Measurements from ENCODE around the gene EMC10. TPM values are rescaled to one million over a fixed set of nuclear protein-coding genes. Genes with fewer than 3 reads are reported as not detected.

The EMC10 gene
- total and polyA plus RNA-seq, 2 experiments from 2014 or later: 35.6 to 160 TPM

DNA sequence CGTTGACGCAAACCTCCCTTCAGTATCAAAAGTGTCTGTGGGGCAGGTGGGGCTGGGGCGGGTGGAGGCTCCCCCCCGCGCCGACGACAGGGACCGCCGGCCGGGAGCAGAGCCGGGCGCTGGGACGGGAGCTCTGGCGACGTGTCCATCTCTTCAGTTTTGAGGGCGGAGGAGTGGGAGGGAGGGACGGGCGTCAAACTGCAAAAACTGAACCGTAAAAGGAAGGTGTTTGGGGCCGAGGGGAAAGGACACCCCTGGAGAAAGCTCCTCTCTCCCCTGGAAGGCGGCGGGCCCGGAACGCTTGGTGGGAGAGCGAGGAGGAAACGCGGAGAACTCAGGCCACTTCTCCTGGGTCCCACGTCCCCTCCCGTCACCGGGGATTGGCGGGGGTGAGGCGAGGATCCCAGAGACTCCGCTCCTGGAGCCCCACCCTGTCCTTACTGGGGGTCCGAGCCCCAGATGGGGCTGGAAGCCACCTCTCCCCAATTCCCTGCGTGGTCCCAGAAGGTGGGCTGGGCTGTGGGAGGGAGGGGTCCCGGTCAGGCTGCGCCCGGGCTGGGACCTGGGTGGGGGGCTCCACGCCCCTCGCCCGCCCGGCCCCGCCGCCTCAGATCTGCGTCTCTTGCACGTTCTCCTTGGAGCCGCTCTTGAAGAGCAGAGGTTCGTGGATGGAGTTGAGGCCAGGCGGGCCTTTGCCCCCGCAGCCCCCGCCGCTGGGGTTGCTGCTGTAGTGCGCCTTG lies 40.8 kb downstream of the EMC10 start:
- Histone ChIP-seq H3K36me3 (replicated peaks; ENCODE audit: insufficient read depth, low read depth) (no peaks in the 10 kb centered on the region), H2AFZ (no peak overlapping the region), H3K4me1 (ENCODE audit: insufficient read depth) (no peaks in the 10 kb centered on the region), H3K9me2 (replicated peaks; ENCODE audit: insufficient read depth) (no peaks in the 10 kb centered on the region), H3K27ac (no peak overlapping the region), H3K27me3 (no peaks in the 10 kb centered on the region), H3K4me2 (no peak overlapping the region), H3K4me3 (no peak overlapping the region), H4K20me1 (ENCODE audit: insufficient read depth, poor library complexity, severe bottlenecking) (no peaks in the 10 kb centered on the region), H3K9me3 (ENCODE audit: low read depth) (no peaks in the 10 kb centered on the region), H3K79me2 (no peaks in the 10 kb centered on the region)
- no peak for DNase-seq (ENCODE audit: low spot score)
- 70% methylated on average over 17 of the region's 53 CpGs for WGBS (ENCODE audit: low lambda C conversion rate, missing lambda C conversion rate)
- TF ChIP-seq EZH2 (IDR thresholded peaks at IDR 0.05; ENCODE audit: borderline replicate concordance): no peak
- TF ChIP-seq, protein P1, sequence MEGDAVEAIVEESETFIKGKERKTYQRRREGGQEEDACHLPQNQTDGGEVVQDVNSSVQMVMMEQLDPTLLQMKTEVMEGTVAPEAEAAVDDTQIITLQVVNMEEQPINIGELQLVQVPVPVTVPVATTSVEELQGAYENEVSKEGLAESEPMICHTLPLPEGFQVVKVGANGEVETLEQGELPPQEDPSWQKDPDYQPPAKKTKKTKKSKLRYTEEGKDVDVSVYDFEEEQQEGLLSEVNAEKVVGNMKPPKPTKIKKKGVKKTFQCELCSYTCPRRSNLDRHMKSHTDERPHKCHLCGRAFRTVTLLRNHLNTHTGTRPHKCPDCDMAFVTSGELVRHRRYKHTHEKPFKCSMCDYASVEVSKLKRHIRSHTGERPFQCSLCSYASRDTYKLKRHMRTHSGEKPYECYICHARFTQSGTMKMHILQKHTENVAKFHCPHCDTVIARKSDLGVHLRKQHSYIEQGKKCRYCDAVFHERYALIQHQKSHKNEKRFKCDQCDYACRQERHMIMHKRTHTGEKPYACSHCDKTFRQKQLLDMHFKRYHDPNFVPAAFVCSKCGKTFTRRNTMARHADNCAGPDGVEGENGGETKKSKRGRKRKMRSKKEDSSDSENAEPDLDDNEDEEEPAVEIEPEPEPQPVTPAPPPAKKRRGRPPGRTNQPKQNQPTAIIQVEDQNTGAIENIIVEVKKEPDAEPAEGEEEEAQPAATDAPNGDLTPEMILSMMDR (IDR thresholded peaks at IDR 0.05; ENCODE audit: poor library complexity): no peak

DNA sequence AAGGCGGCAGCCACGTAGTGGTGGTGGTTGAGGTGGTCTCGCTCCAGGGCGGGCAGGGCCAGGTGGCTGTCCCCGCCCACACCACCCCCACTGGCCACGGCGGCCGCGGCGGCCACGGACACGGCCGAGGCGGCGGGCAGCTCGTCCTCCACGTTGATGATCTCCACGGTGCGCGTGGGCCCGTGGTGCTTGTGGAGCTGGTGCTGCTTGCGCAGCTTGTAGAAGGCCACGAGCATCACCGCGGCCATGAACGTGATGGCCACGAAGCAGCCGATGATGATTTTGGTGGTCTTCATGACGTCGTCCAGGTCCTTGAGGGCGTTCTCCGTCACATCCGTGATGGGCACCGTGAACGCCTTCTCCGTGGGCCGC lies 41.4 kb downstream of the EMC10 start:
- Histone ChIP-seq H2AFZ (no peak overlapping the region), H3K9me3 (ENCODE audit: low read depth) (no peaks in the 10 kb centered on the region), H3K4me3 (no peak overlapping the region), H3K36me3 (replicated peaks; ENCODE audit: insufficient read depth, low read depth) (no peaks in the 10 kb centered on the region), H3K79me2 (no peaks in the 10 kb centered on the region), H3K27me3 (no peaks in the 10 kb centered on the region), H4K20me1 (ENCODE audit: insufficient read depth, poor library complexity, severe bottlenecking) (no peaks in the 10 kb centered on the region), H3K9me2 (replicated peaks; ENCODE audit: insufficient read depth) (no peaks in the 10 kb centered on the region), H3K4me2 (no peak overlapping the region), H3K27ac (no peak overlapping the region), H3K4me1 (ENCODE audit: insufficient read depth) (no peaks in the 10 kb centered on the region)
- TF ChIP-seq, protein P1 (IDR thresholded peaks at IDR 0.05; ENCODE audit: poor library complexity): no peak
- TF ChIP-seq EZH2phosphoT487 (IDR thresholded peaks at IDR 0.05; ENCODE audit: low read depth, severe bottlenecking, unreplicated experiment) (no peak), EZH2 (IDR thresholded peaks at IDR 0.05; ENCODE audit: borderline replicate concordance) (no peak)
- no peak for DNase-seq (ENCODE audit: low spot score)
- 97% methylated on average over 31 of the region's 37 CpGs for WGBS (ENCODE audit: low lambda C conversion rate, missing lambda C conversion rate)

GRCh38 chr19:50518091-50519005 lies 42.0 kb downstream of the EMC10 start:
- no peak for TF ChIP-seq EZH2 (IDR thresholded peaks at IDR 0.05; ENCODE audit: borderline replicate concordance)
- no peaks in the 10 kb centered on the region for H3K4me1 ChIP-seq (ENCODE audit: insufficient read depth)
- 93% methylated on average over 53 of the region's 87 CpGs for WGBS (ENCODE audit: low lambda C conversion rate, missing lambda C conversion rate)
- H3K27ac ChIP-seq: no peak overlapping the region
- H3K4me3 ChIP-seq: no peak overlapping the region
- no peak for DNase-seq (ENCODE audit: low spot score)
- H3K4me2 ChIP-seq: no peak overlapping the region
- no peaks in the 10 kb centered on the region for H3K9me3 ChIP-seq (ENCODE audit: low read depth)
- no peaks in the 10 kb centered on the region for H3K27me3 ChIP-seq
- no peaks in the 10 kb centered on the region for H4K20me1 ChIP-seq (ENCODE audit: insufficient read depth, poor library complexity, severe bottlenecking)
- H3K36me3 ChIP-seq (replicated peaks; ENCODE audit: insufficient read depth, low read depth): no peaks in the 10 kb centered on the region
- H3K79me2 ChIP-seq: no peaks in the 10 kb centered on the region
- H2AFZ ChIP-seq: no peak overlapping the region
- no peaks in the 10 kb centered on the region for H3K9me2 ChIP-seq (replicated peaks; ENCODE audit: insufficient read depth)

GRCh38 chr19:50519006-50519575 lies 42.8 kb downstream of the EMC10 start:
- no peaks in the 10 kb centered on the region for H3K9me2 ChIP-seq (replicated peaks; ENCODE audit: insufficient read depth)
- H3K4me2 ChIP-seq: no peak overlapping the region
- TF ChIP-seq EZH2 (IDR thresholded peaks at IDR 0.05; ENCODE audit: borderline replicate concordance) (no peak), EZH2phosphoT487 (IDR thresholded peaks at IDR 0.05; ENCODE audit: low read depth, severe bottlenecking, unreplicated experiment) (no peak)
- TF ChIP-seq, protein P1 (IDR thresholded peaks at IDR 0.05; ENCODE audit: poor library complexity): no peak
- H2AFZ ChIP-seq: no peak overlapping the region
- 97% methylated on average over 40 of the region's 40 CpGs for WGBS (ENCODE audit: low lambda C conversion rate, missing lambda C conversion rate)
- H4K20me1 ChIP-seq (ENCODE audit: insufficient read depth, poor library complexity, severe bottlenecking): no peaks in the 10 kb centered on the region
- H3K4me3 ChIP-seq: no peak overlapping the region
- H3K27ac ChIP-seq: no peak overlapping the region
- DNase-seq (ENCODE audit: low spot score): no peak
- H3K27me3 ChIP-seq: no peaks in the 10 kb centered on the region
- no peaks in the 10 kb centered on the region for H3K36me3 ChIP-seq (replicated peaks; ENCODE audit: insufficient read depth, low read depth)
- H3K79me2 ChIP-seq: no peaks in the 10 kb centered on the region
- no peaks in the 10 kb centered on the region for H3K9me3 ChIP-seq (ENCODE audit: low read depth)
- no peaks in the 10 kb centered on the region for H3K4me1 ChIP-seq (ENCODE audit: insufficient read depth)
